Measurements from ENCODE around the gene PDE4D.

PDE4D gene

GRCh38 chr5:59654691-59655090, 238.8 kb downstream of the PDE4D start:
- DNase-seq (ENCODE audit: low read depth) = no peak

GRCh38 chr5:59652449-59652848, 241.1 kb downstream of the PDE4D start:
- no peak for DNase-seq (ENCODE audit: low read depth)

GRCh38 chr5:59648949-59649921, 244.3 kb downstream of the PDE4D start:
- no peak for DNase-seq (ENCODE audit: low read depth)

- no peak for DNase-seq (ENCODE audit: low read depth)
Measured at GRCh38 chr5:59648038-59648831, 245.3 kb downstream of the PDE4D start.

GRCh38 chr5:59645380-59645779, 248.1 kb downstream of the PDE4D start:
- DNase-seq (ENCODE audit: low read depth) = no peak

- no peak for DNase-seq (ENCODE audit: low read depth)
Measured at GRCh38 chr5:59640411-59640810, 253.1 kb downstream of the PDE4D start.

GRCh38 chr5:59637884-59638580, 255.5 kb downstream of the PDE4D start:
- no peak for DNase-seq (ENCODE audit: low read depth)

- DNase-seq (ENCODE audit: low read depth) = no peak
Measured at GRCh38 chr5:59629561-59629960, 264.0 kb downstream of the PDE4D start.

GRCh38 chr5:59628062-59628828, 265.3 kb downstream of the PDE4D start:
- DNase-seq (ENCODE audit: low read depth) = no peak

GRCh38 chr5:59624898-59625297, 268.6 kb downstream of the PDE4D start:
- no peak for DNase-seq (ENCODE audit: low read depth)

GRCh38 chr5:59622848-59623247, 270.7 kb downstream of the PDE4D start:
- no peak for DNase-seq (ENCODE audit: low read depth)

- DNase-seq (ENCODE audit: low read depth) = no peak
Measured at GRCh38 chr5:59621477-59621876, 272.0 kb downstream of the PDE4D start.

GRCh38 chr5:59620535-59621212, 272.9 kb downstream of the PDE4D start:
- no peak for DNase-seq (ENCODE audit: low read depth)

- no peak for DNase-seq (ENCODE audit: low read depth)
Measured at GRCh38 chr5:59618644-59619043, 274.9 kb downstream of the PDE4D start.

- no peak for DNase-seq (ENCODE audit: low read depth)
Measured at GRCh38 chr5:59617186-59617771, 276.2 kb downstream of the PDE4D start.

- no peak for DNase-seq (ENCODE audit: low read depth)
Measured at GRCh38 chr5:59616413-59616812, 277.1 kb downstream of the PDE4D start.

- no peak for DNase-seq (ENCODE audit: low read depth)
Measured at GRCh38 chr5:59615272-59615671, 278.3 kb downstream of the PDE4D start.

GRCh38 chr5:59609501-59610265, 283.8 kb downstream of the PDE4D start:
- DNase-seq (ENCODE audit: low read depth) = no peak

GRCh38 chr5:59608745-59609144, 284.8 kb downstream of the PDE4D start:
- no peak for DNase-seq (ENCODE audit: low read depth)

All from GM04504 (cell line).